ENCODE results near the gene TRAPPC11.
A peak's percentile ranks its signal among the peaks of the same experiment; 100 is the strongest.
"Not testable (repeated sequence)": the region's sequence is repeated elsewhere in the genome, so short reads cannot be mapped to it uniquely, and the experiment has no call there.

TRAPPC11 gene

DNA sequence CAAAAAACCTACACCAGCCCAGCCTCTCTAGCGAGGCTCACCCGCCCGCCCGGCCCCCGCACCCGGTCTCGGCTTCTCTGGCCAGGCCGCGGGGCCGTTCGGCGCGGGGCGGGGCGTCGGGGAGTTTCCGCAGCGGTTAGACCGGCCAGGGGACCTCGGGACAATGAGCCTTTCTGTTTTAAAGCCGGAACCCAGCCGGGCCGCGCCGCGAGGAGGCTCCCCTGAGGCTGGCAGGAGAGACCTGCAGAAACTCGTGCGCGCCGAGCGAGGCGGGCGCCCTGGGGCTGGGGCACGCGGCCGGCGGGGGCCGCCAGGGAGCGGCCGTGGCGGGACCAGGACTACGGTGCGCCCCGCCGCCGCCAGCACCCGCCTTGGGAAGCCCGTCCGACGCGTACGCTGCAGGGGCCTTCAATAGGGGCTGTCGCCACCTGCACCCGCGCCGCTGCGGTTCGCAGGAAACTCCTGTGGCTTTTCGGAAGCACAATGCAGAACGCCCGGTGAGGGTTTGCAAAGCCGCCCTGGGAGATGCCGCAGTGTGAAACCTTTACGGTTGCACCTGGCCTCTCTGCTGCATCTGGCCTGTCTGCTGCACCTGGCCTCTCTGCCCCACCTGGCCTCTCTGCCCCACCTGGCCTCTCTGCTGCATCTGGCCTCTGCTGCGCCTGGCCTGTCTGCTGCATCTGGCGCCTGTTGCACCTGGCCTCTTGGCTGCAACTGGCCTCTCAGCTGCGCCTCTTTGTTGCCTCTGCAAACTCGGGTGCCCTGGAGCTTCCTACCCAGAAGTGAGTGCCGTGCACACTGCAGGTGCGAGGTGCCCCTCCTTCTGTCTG, 63.9 kb downstream of the TRAPPC11 start:
- Histone ChIP-seq H3K4me2 (ENCODE audit: low read length, poor library complexity, severe bottlenecking) (peak overlapping the region; percentile 85), H3K9me3 (ENCODE audit: control insufficient read depth, low read length) (no peaks in the 10 kb centered on the region), H2AFZ (ENCODE audit: low read depth, low read length) (peak overlapping the region; percentile 58), H3K18ac (ENCODE audit: low read depth in 1 of 2, low read length in 2 of 2) (no peak overlapping the region), H3K27me3 (ENCODE audit: control insufficient read depth in 1 of 2, insufficient read depth in 1 of 2, low read length in 2 of 2) (peaks cover 0 to 7% of the 10 kb centered on the region in 2 experiments), H2BK120ac (ENCODE audit: low read depth, low read length) (no peak overlapping the region), H3K4ac (ENCODE audit: low read depth in 1 of 2, low read length in 2 of 2) (no peak overlapping the region), H2BK12ac (ENCODE audit: low read length in 2 of 2) (no peak overlapping the region), H2BK5ac (ENCODE audit: low read depth, low read length, poor library complexity, severe bottlenecking) (no peak overlapping the region), H3K4me1 (ENCODE audit: control insufficient read depth, insufficient read depth, low read depth, low read length) (peaks cover 9% of the 10 kb centered on the region), H3K23ac (ENCODE audit: low read length in 2 of 2) (peak overlapping the region in 1 of 2 experiments; percentile 77), H3K79me1 (replicated peaks; ENCODE audit: low read length, poor library complexity, severe bottlenecking) (no peaks in the 10 kb centered on the region), H3K4me3 (ENCODE audit: insufficient read depth in 1 of 2, low read depth in 1 of 2, low read length in 2 of 2) (peak overlapping the region; percentile 45 to 68), H2AK5ac (ENCODE audit: low read length, severe bottlenecking) (no peak overlapping the region), H3K9ac (ENCODE audit: low read length) (peak overlapping the region; percentile 53), H4K8ac (ENCODE audit: low read length) (peak overlapping the region; percentile 17), H2BK15ac (ENCODE audit: low read depth, poor library complexity, severe bottlenecking) (no peak overlapping the region), H3K27ac (ENCODE audit: low read length, poor library complexity, severe bottlenecking) (no peak overlapping the region), H3K14ac (ENCODE audit: low read length in 2 of 2) (no peak overlapping the region), H3K36me3 (ENCODE audit: control insufficient read depth in 1 of 2, insufficient read depth in 2 of 2, low read depth in 1 of 2, low read length in 2 of 2) (no peaks in the 10 kb centered on the region), H4K91ac (ENCODE audit: low read length) (no peak overlapping the region)
- WGBS, result 10% methylated on average over 60 of the region's 70 CpGs
- peak; percentile 54 for DNase-seq

- Histone ChIP-seq H3K23ac (ENCODE audit: low read length in 2 of 2) (peak overlapping the region in 1 of 2 experiments; percentile 77), H3K9ac (ENCODE audit: low read length) (no peak overlapping the region), H4K91ac (ENCODE audit: low read length) (no peak overlapping the region), H3K9me3 (ENCODE audit: control insufficient read depth, low read length) (no peaks in the 10 kb centered on the region), H3K4me1 (ENCODE audit: control insufficient read depth, insufficient read depth, low read depth, low read length) (peaks cover 9% of the 10 kb centered on the region), H3K36me3 (ENCODE audit: control insufficient read depth in 1 of 2, insufficient read depth in 2 of 2, low read depth in 1 of 2, low read length in 2 of 2) (no peaks in the 10 kb centered on the region), H3K27me3 (ENCODE audit: control insufficient read depth in 1 of 2, insufficient read depth in 1 of 2, low read length in 2 of 2) (peaks cover 0 to 7% of the 10 kb centered on the region in 2 experiments), H3K27ac (ENCODE audit: low read length, poor library complexity, severe bottlenecking) (no peak overlapping the region), H2AK5ac (ENCODE audit: low read length, severe bottlenecking) (no peak overlapping the region), H4K8ac (ENCODE audit: low read length) (no peak overlapping the region), H3K14ac (ENCODE audit: low read length in 2 of 2) (no peak overlapping the region), H2BK15ac (ENCODE audit: low read depth, poor library complexity, severe bottlenecking) (no peak overlapping the region), H2AFZ (ENCODE audit: low read depth, low read length) (no peak overlapping the region), H3K4me2 (ENCODE audit: low read length, poor library complexity, severe bottlenecking) (no peak overlapping the region), H2BK120ac (ENCODE audit: low read depth, low read length) (no peak overlapping the region), H2BK5ac (ENCODE audit: low read depth, low read length, poor library complexity, severe bottlenecking) (no peak overlapping the region), H2BK12ac (ENCODE audit: low read length in 2 of 2) (no peak overlapping the region), H3K18ac (ENCODE audit: low read depth in 1 of 2, low read length in 2 of 2) (no peak overlapping the region), H3K4me3 (ENCODE audit: insufficient read depth in 1 of 2, low read depth in 1 of 2, low read length in 2 of 2) (no peak overlapping the region), H3K79me1 (replicated peaks; ENCODE audit: low read length, poor library complexity, severe bottlenecking) (no peaks in the 10 kb centered on the region), H3K4ac (ENCODE audit: low read depth in 1 of 2, low read length in 2 of 2) (no peak overlapping the region)
- DNase-seq, result no peak
- 87% methylated on average over 11 of the region's 12 CpGs for WGBS
These were observed 64.6 kb downstream of the TRAPPC11 start for GRCh38 chr4:183723561-183724228.

DNA sequence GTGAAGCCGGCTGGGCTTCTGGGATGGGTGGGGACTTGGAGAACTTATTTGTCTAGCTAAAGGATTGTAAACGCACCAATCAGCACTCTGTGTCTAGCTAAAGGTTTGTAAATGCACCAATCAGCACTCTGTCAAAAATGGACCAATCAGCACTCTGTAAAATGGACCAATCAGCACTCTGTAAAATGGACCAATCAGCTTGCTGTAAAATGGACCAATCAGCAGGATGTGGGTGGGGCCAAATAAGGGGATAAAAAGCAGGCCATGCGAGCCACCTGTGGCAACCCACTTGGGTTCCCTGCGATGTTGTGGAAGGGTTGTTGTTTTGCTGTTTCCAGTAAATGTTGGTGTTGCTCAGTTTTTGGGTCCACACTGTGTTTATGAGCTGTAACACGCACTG, 66.5 kb downstream of the TRAPPC11 start:
- not testable (repeated sequence) for H3K27ac ChIP-seq (ENCODE audit: low read length, poor library complexity, severe bottlenecking); H2BK120ac ChIP-seq (ENCODE audit: low read depth, low read length); H4K8ac ChIP-seq (ENCODE audit: low read length); H2BK15ac ChIP-seq (ENCODE audit: low read depth, poor library complexity, severe bottlenecking); H3K23ac ChIP-seq (ENCODE audit: low read length in 2 of 2); H4K91ac ChIP-seq (ENCODE audit: low read length); H3K9me3 ChIP-seq (ENCODE audit: control insufficient read depth, low read length); DNase-seq; H3K4me2 ChIP-seq (ENCODE audit: low read length, poor library complexity, severe bottlenecking); H3K36me3 ChIP-seq (ENCODE audit: control insufficient read depth in 1 of 2, insufficient read depth in 2 of 2, low read depth in 1 of 2, low read length in 2 of 2); H3K27me3 ChIP-seq (ENCODE audit: control insufficient read depth in 1 of 2, insufficient read depth in 1 of 2, low read length in 2 of 2); H2AFZ ChIP-seq (ENCODE audit: low read depth, low read length); H3K9ac ChIP-seq (ENCODE audit: low read length); H2BK5ac ChIP-seq (ENCODE audit: low read depth, low read length, poor library complexity, severe bottlenecking); H3K18ac ChIP-seq (ENCODE audit: low read depth in 1 of 2, low read length in 2 of 2); H3K14ac ChIP-seq (ENCODE audit: low read length in 2 of 2); H3K79me1 ChIP-seq (replicated peaks; ENCODE audit: low read length, poor library complexity, severe bottlenecking); H3K4ac ChIP-seq (ENCODE audit: low read depth in 1 of 2, low read length in 2 of 2); H2BK12ac ChIP-seq (ENCODE audit: low read length in 2 of 2); H2AK5ac ChIP-seq (ENCODE audit: low read length, severe bottlenecking); H3K4me3 ChIP-seq (ENCODE audit: insufficient read depth in 1 of 2, low read depth in 1 of 2, low read length in 2 of 2)
- H3K4me1 ChIP-seq (ENCODE audit: control insufficient read depth, insufficient read depth, low read depth, low read length), result peaks cover 13% of the 10 kb centered on the region
- WGBS, result 83% methylated on average over 4 of the region's 5 CpGs

GRCh38 chr4:183727482-183727881, 68.4 kb downstream of the TRAPPC11 start:
- Histone ChIP-seq H2BK5ac (ENCODE audit: low read depth, low read length, poor library complexity, severe bottlenecking) (no peak overlapping the region), H2AK5ac (ENCODE audit: low read length, severe bottlenecking) (no peak overlapping the region), H3K79me1 (replicated peaks; ENCODE audit: low read length, poor library complexity, severe bottlenecking) (no peaks in the 10 kb centered on the region), H2BK12ac (ENCODE audit: low read length in 2 of 2) (no peak overlapping the region), H2AFZ (ENCODE audit: low read depth, low read length) (no peak overlapping the region), H2BK15ac (ENCODE audit: low read depth, poor library complexity, severe bottlenecking) (no peak overlapping the region), H3K27me3 (ENCODE audit: control insufficient read depth in 1 of 2, insufficient read depth in 1 of 2, low read length in 2 of 2) (peaks cover 0 to 9% of the 10 kb centered on the region in 2 experiments), H4K8ac (ENCODE audit: low read length) (no peak overlapping the region), H3K9me3 (ENCODE audit: control insufficient read depth, low read length) (no peaks in the 10 kb centered on the region), H3K18ac (ENCODE audit: low read depth in 1 of 2, low read length in 2 of 2) (no peak overlapping the region), H2BK120ac (ENCODE audit: low read depth, low read length) (no peak overlapping the region), H3K36me3 (ENCODE audit: control insufficient read depth in 1 of 2, insufficient read depth in 2 of 2, low read depth in 1 of 2, low read length in 2 of 2) (no peaks in the 10 kb centered on the region), H3K9ac (ENCODE audit: low read length) (no peak overlapping the region), H3K4ac (ENCODE audit: low read depth in 1 of 2, low read length in 2 of 2) (no peak overlapping the region), H3K14ac (ENCODE audit: low read length in 2 of 2) (no peak overlapping the region), H3K27ac (ENCODE audit: low read length, poor library complexity, severe bottlenecking) (no peak overlapping the region), H3K23ac (ENCODE audit: low read length in 2 of 2) (no peak overlapping the region), H4K91ac (ENCODE audit: low read length) (no peak overlapping the region), H3K4me3 (ENCODE audit: insufficient read depth in 1 of 2, low read depth in 1 of 2, low read length in 2 of 2) (no peak overlapping the region), H3K4me2 (ENCODE audit: low read length, poor library complexity, severe bottlenecking) (no peak overlapping the region), H3K4me1 (ENCODE audit: control insufficient read depth, insufficient read depth, low read depth, low read length) (peaks cover 12% of the 10 kb centered on the region)
- 97% methylated on average over 4 of the region's 5 CpGs for WGBS
- no peak for DNase-seq

All from mesenchymal stem cell (in vitro differentiated cells and primary cell).